Neuronal stem cell (in vitro differentiated cells): ENCODE data around the gene PAQR8.

Experiments used
- DNase-seq: peaks from one replicate; pipeline ENCODE4 v3.0.0-alpha.2; 2013; ENCODE audit warnings: low spot score
- H2AFZ ChIP-seq: one replicate; pipeline ENCODE4 v1.6.1; 2013; ENCODE audit warnings: mild to moderate bottlenecking, low read length, inconsistent platforms
- H2AK5ac ChIP-seq: 2 replicates; pipeline ENCODE4 v1.6.1; 2013; ENCODE audit warnings: low read depth, mild to moderate bottlenecking, inconsistent platforms, low read length, moderate library complexity, mixed read lengths
- H2BK120ac ChIP-seq: 2 replicates; pipeline ENCODE4 v1.6.1; 2013; ENCODE audit warnings: low read depth, mild to moderate bottlenecking, inconsistent platforms, low read length, moderate library complexity, mixed read lengths
- H2BK12ac ChIP-seq: one replicate; pipeline ENCODE4 v1.6.1; 2013; ENCODE audit warnings: low read length, inconsistent platforms
- H2BK15ac ChIP-seq: 2 replicates; pipeline ENCODE4 v1.6.1; 2013; ENCODE audit warnings: mild to moderate bottlenecking, low read length, inconsistent platforms, mixed read lengths
- H2BK5ac ChIP-seq: one replicate; pipeline ENCODE4 v1.6.1; 2013; ENCODE audit warnings: inconsistent platforms, mild to moderate bottlenecking, low read length, moderate library complexity
- H3K14ac ChIP-seq: one replicate; pipeline ENCODE4 v1.6.1; 2013; ENCODE audit warnings: low read length, inconsistent platforms
- H3K18ac ChIP-seq: 2 replicates; pipeline ENCODE4 v1.6.1; 2013; ENCODE audit warnings: low read length, inconsistent platforms
- H3K23ac ChIP-seq: 2 replicates; pipeline ENCODE4 v1.6.1; 2013; ENCODE audit warnings: low read depth, mild to moderate bottlenecking, mixed read lengths, low read length, inconsistent platforms; ENCODE audit not compliant: poor library complexity
- H3K27ac ChIP-seq: replicated peaks from 3 replicates; pipeline ENCODE4 v1.5.1; 2013; ENCODE audit warnings: low read length, inconsistent platforms
- H3K27me3 ChIP-seq, 3 experiments: 2 replicates each; pipeline ENCODE4 v1.6.1; 2013; ENCODE audit warnings: low read length in 3 of 3, mild to moderate bottlenecking in 2 of 3, inconsistent platforms in 1 of 3, low read depth in 1 of 3, mixed read lengths in 1 of 3, moderate library complexity in 1 of 3; ENCODE audit not compliant: control insufficient read depth in 3 of 3, insufficient read depth in 3 of 3
- H3K36me3 ChIP-seq, 2 donors: replicated peaks in 1 of 2; 2 replicates each; pipeline ENCODE4 v1.6.1; 2013; ENCODE audit warnings: low read length in 2 of 2; ENCODE audit not compliant: control insufficient read depth in 2 of 2, insufficient read depth in 2 of 2
- H3K4ac ChIP-seq: 2 replicates; pipeline ENCODE4 v1.6.1; 2013; ENCODE audit warnings: inconsistent platforms, mild to moderate bottlenecking, low read length, moderate library complexity
- H3K4me1 ChIP-seq, 2 donors: 1 replicate in 1 of 2; 2 replicates in 1 of 2; pipeline ENCODE4 v1.6.1; 2013; ENCODE audit warnings: low read length in 2 of 2, low read depth in 1 of 2; ENCODE audit not compliant: control insufficient read depth in 2 of 2, insufficient read depth in 1 of 2
- H3K4me2 ChIP-seq: one replicate; pipeline ENCODE4 v1.6.1; 2013; ENCODE audit warnings: mild to moderate bottlenecking, low read length, inconsistent platforms; ENCODE audit not compliant: insufficient read depth, poor library complexity, severe bottlenecking
- H3K4me3 ChIP-seq, 2 donors: 2 replicates each; pipeline ENCODE4 v1.5.1; 2013; ENCODE audit warnings: low read length in 2 of 2, mild to moderate bottlenecking in 2 of 2, inconsistent platforms in 1 of 2, moderate library complexity in 1 of 2
- H3K79me1 ChIP-seq: one replicate; pipeline ENCODE4 v1.6.1; 2013; ENCODE audit warnings: low read depth, mild to moderate bottlenecking, inconsistent platforms, low read length, moderate library complexity
- H3K9ac ChIP-seq: one replicate; pipeline ENCODE4 v1.6.1; 2013; ENCODE audit warnings: mild to moderate bottlenecking, low read depth, low read length, inconsistent platforms; ENCODE audit not compliant: poor library complexity
- H3K9me3 ChIP-seq, 2 donors: replicated peaks in 1 of 2; 2 replicates each; pipeline versions ENCODE3 to v1.6.1; 2013; ENCODE audit warnings: low read length in 2 of 2, mild to moderate bottlenecking in 2 of 2, inconsistent platforms in 1 of 2, low read depth in 1 of 2, mixed read lengths in 1 of 2, moderate library complexity in 1 of 2; ENCODE audit not compliant: control insufficient read depth in 2 of 2, insufficient read depth in 1 of 2
- H4K8ac ChIP-seq: one replicate; pipeline ENCODE4 v1.6.1; 2013; ENCODE audit warnings: low read depth, mild to moderate bottlenecking, inconsistent platforms, low read length, moderate library complexity
- H4K91ac ChIP-seq: one replicate; pipeline ENCODE4 v1.6.1; 2013; ENCODE audit warnings: low read length, low read depth, mild to moderate bottlenecking, inconsistent platforms; ENCODE audit not compliant: poor library complexity
- WGBS, 2 donors: extraction: QIAGEN DNeasy Blood & Tissue Kit; methylation state at CpG; one replicate each; pipeline ENCODE4 v1.1.7; 2013; ENCODE audit warnings: missing lambda C conversion rate in 2 of 2, mixed read lengths in 1 of 2; ENCODE audit not compliant: insufficient read length in 2 of 2, insufficient replicate concordance in 1 of 2; ENCODE audit errors: extremely low coverage in 2 of 2; 5-methylcytosine and 5-hydroxymethylcytosine counted together

Gene PAQR8

GRCh38 chr6:52369234-52369633 is 7.3 kb downstream of the PAQR8 start:
- H3K4ac ChIP-seq, result no peak overlapping the region
- no peak overlapping the region for H3K27ac ChIP-seq
- H2AFZ ChIP-seq, result no peak overlapping the region
- no peaks in the 10 kb centered on the region for H3K79me1 ChIP-seq
- no peak overlapping the region for H3K4me2 ChIP-seq
- H3K14ac ChIP-seq, result no peak overlapping the region
- no peak overlapping the region for H3K9ac ChIP-seq
- no peak overlapping the region for H4K8ac ChIP-seq
- H2BK120ac ChIP-seq, result no peak overlapping the region
- no peak overlapping the region for H3K23ac ChIP-seq
- no peak overlapping the region for H2BK15ac ChIP-seq
- no peak overlapping the region for H4K91ac ChIP-seq
- H3K4me3 ChIP-seq, result no peak overlapping the region
- H3K27me3 ChIP-seq, result no peaks in the 10 kb centered on the region
- WGBS, 2 donors, result no CpG with 5 or more reads among the region's 2 CpGs
- H3K4me1 ChIP-seq, result peaks cover 0 to 7% of the 10 kb centered on the region in 2 donors
- no peak overlapping the region for H3K18ac ChIP-seq
- peaks cover under 1 to 8% of the 10 kb centered on the region in 2 donors for H3K9me3 ChIP-seq
- no peak overlapping the region for H2BK12ac ChIP-seq
- DNase-seq, result no peak
- no peak overlapping the region for H2BK5ac ChIP-seq
- H3K36me3 ChIP-seq, result peaks cover 0 to 21% of the 10 kb centered on the region in 2 donors
- H2AK5ac ChIP-seq, result no peak overlapping the region

- H2BK12ac ChIP-seq, result no peak overlapping the region
- no peak overlapping the region for H3K14ac ChIP-seq
- no peak overlapping the region for H4K91ac ChIP-seq
- no peak overlapping the region for H3K9ac ChIP-seq
- no peak overlapping the region for H3K27ac ChIP-seq
- H2AK5ac ChIP-seq, result no peak overlapping the region
- peaks cover 0 to 7% of the 10 kb centered on the region in 2 donors for H3K4me1 ChIP-seq
- no peak overlapping the region for H3K4me3 ChIP-seq
- WGBS, 2 donors, result no CpG with 5 or more reads among the region's 2 CpGs
- no peak overlapping the region for H3K4me2 ChIP-seq
- H3K79me1 ChIP-seq, result no peaks in the 10 kb centered on the region
- H3K27me3 ChIP-seq, result no peaks in the 10 kb centered on the region
- H2BK5ac ChIP-seq, result no peak overlapping the region
- no peak for DNase-seq
- no peak overlapping the region for H3K18ac ChIP-seq
- no peak overlapping the region for H2BK15ac ChIP-seq
- no peak overlapping the region for H3K23ac ChIP-seq
- H3K9me3 ChIP-seq, result peaks cover 2 to 8% of the 10 kb centered on the region in 2 donors
- H3K4ac ChIP-seq, result no peak overlapping the region
- H2BK120ac ChIP-seq, result no peak overlapping the region
- H3K36me3 ChIP-seq, result peaks cover 0 to 16% of the 10 kb centered on the region in 2 donors
- no peak overlapping the region for H4K8ac ChIP-seq
- H2AFZ ChIP-seq, result no peak overlapping the region
Measured at GRCh38 chr6:52371656-52372191, 9.8 kb downstream of the PAQR8 start.

DNA sequence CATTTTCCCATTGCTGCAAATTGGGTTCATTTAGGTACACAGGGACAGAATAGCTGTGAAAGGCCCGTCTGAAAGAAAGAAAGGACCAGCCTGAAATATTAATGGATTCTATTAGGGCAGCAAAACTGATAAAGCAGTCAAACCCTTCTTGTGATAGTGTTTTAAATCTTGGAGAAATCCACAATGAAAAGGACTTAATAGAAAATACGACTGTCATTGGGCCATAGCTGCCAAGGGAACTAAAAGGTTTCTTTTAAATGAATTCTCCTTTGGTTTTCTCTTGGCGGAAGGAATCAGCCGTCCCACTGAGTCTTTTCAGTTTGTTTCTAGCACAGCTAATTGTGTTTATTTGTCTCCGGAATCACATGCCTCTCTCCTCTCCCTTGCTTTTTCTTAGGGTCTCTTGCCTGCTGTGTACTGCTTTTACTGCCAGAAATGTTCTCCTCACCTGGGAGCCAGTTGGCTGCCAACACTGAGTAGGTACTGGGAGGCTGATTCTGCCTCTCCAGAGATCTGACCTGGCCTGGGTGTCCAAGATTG is 11.3 kb downstream of the PAQR8 start:
- Histone ChIP-seq H3K9ac (no peak overlapping the region), H3K18ac (no peak overlapping the region), H3K27ac (peak overlapping the region; percentile 80), H3K14ac (no peak overlapping the region), H3K4me2 (no peak overlapping the region), H2BK120ac (no peak overlapping the region), H2BK12ac (no peak overlapping the region), H3K4me3 (no peak overlapping the region), H2AFZ (no peak overlapping the region), H4K91ac (no peak overlapping the region), H2BK15ac (no peak overlapping the region), H4K8ac (no peak overlapping the region), H3K4me1 (peaks cover 0 to 7% of the 10 kb centered on the region in 2 donors), H3K4ac (no peak overlapping the region), H2AK5ac (no peak overlapping the region), H3K27me3 (no peaks in the 10 kb centered on the region), H3K79me1 (no peaks in the 10 kb centered on the region), H2BK5ac (no peak overlapping the region), H3K23ac (no peak overlapping the region), H3K36me3 (peaks cover 0 to 7% of the 10 kb centered on the region in 2 donors), H3K9me3 (peaks cover 2 to 8% of the 10 kb centered on the region in 2 donors)
- WGBS, 2 donors, result no CpG with 5 or more reads among the region's 5 CpGs
- DNase-seq, result no peak

DNA sequence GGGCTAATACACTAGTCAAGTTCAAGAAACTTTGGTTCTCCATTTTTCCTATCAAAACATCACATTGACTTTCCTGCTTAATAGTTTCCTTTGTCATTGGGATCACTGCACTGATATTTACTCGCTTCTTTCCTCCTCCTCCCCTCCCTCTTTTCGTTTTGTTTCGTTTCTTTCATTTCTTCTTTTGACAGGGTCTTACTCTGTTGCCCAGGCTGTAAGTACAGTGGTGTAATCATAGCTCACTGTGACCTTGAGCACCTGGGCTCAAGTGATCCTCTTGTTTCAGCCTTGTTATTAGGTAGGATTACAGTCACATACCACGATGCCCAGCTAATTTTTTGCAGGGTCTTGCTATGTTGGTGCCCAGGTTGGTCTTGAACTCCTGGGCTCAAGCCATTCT is 12.3 kb downstream of the PAQR8 start:
- Histone ChIP-seq H4K91ac (no peak overlapping the region), H3K4me1 (peaks cover 0 to 7% of the 10 kb centered on the region in 2 donors), H4K8ac (no peak overlapping the region), H3K9me3 (peaks cover 2 to 8% of the 10 kb centered on the region in 2 donors), H3K79me1 (no peaks in the 10 kb centered on the region), H3K4me3 (no peak overlapping the region), H3K27ac (no peak overlapping the region), H3K18ac (no peak overlapping the region), H3K4me2 (no peak overlapping the region), H2BK120ac (no peak overlapping the region), H2AK5ac (no peak overlapping the region), H3K4ac (no peak overlapping the region), H3K23ac (no peak overlapping the region), H2BK12ac (no peak overlapping the region), H2AFZ (no peak overlapping the region), H3K9ac (no peak overlapping the region), H2BK15ac (no peak overlapping the region), H3K36me3 (peaks cover 0 to 6% of the 10 kb centered on the region in 2 donors), H3K27me3 (no peaks in the 10 kb centered on the region), H3K14ac (no peak overlapping the region), H2BK5ac (no peak overlapping the region)
- no peak for DNase-seq
- no CpG with 5 or more reads among the region's 4 CpGs for WGBS, 2 donors
